GM18519 (cell line): Measurements from ENCODE around the gene PIK3R4.
A peak's percentile ranks its signal among the peaks of the same experiment; 100 is the strongest.

Experiments used
- ATAC-seq: cut with Tn5 transposase; IDR thresholded peaks from one replicate; pipeline ENCODE4 v1.9.1; 2021; ENCODE audit warnings: mild to moderate bottlenecking, moderate library complexity; ENCODE audit not compliant: unreplicated experiment, low FRiP score

The PIK3R4 gene

DNA sequence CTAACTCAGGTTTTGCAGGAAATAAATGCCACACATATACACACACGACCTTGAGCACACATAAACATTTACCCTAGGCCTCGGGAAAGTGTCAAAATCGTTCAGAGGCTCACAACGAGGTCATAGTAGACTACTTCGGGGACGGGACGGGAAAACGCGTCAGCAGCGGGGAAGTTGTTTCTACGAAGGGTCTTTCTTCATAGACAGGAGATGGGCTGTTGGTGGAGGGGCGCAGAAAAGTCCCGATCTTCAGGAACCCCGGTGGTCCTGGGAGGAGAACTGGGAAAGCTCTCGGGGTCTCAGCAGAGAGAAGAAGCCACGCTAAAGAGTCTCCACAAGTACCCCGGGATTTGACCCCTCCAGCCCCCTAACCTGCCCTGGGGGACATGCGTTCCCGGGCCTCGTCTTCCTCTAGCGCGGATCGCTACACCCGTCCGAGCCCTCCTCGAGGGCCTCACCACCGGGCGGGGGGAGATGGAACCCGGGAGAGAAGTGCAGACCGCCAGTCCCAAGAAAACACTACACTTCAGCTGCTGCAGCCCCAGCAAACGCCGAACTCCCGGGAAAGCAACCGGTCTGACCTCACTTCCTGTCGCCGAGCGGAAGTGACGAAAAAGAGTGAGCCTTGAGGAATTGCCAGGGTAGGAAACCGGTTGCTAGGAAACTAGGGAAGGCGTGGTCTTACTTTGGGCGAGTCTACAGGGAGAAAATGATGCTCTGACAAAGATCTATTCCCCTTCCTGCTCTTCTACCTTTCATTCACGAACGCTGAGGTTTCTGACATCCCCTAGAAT, at the start of gene PIK3R4:
PIK3R4 (minus strand) TSS at position 584 of the 794 bp plus-strand sequence. CDS start 1,611 bp downstream, outside the sequence.
- ATAC-seq = peak; percentile 95

- no peak for ATAC-seq
Measured at GRCh38 chr3:130795396-130795795, 48.8 kb upstream of the PIK3R4 start.

DNA sequence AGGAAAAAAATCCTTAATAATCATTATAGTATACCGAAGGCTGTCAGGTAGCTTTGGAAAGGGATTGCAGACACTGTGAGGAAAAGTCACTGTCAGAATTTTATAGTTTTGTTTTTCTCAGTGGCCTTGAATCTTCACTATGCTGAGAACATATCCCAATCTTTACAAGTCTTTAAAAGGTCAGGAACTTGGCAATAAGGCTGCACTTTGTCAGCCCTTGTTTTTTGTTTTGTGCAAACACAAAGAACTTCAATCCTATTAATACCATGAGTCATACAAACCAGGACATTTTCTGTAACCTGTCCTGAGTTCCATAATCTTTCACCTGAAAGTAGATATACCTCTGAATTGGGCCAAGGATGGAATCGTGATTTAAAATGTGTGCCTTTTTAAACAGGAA, 45.6 kb upstream of the PIK3R4 start:
- ATAC-seq = no peak

- no peak for ATAC-seq
Measured at GRCh38 chr3:130789782-130790322, 43.2 kb upstream of the PIK3R4 start.

DNA sequence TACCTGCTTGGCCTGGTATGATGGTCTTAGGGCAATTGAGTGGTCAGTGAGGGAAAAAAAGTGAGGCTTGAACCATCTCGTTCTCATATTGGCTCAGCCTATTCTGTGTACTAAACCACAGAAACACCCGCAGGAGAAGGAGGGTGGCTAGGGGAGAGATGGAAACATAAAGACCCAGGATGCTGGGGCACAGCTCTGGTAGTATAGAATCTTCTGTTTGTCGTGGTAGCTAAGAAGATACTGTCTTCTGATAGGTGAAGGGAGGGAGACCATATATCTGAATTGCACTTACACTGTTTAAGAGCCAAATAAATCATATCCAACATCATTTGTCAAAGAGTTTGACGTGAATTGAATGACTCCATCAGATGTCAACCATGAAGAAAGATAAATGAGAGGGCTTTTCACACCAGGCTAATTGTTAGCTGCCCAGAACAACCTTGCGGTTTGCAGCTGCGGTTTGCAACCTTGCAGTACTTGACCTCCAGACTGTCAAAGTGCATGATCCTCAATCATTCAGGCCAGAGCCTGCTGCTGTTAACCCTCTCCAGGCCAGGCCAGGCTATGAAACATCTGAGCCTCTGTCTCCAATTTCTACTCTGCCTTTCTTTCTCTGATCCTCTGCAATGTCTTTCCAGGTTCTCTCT, 40.9 kb upstream of the PIK3R4 start:
- ATAC-seq = no peak

GRCh38 chr3:130786306-130786705, 39.7 kb upstream of the PIK3R4 start:
- no peak for ATAC-seq

DNA sequence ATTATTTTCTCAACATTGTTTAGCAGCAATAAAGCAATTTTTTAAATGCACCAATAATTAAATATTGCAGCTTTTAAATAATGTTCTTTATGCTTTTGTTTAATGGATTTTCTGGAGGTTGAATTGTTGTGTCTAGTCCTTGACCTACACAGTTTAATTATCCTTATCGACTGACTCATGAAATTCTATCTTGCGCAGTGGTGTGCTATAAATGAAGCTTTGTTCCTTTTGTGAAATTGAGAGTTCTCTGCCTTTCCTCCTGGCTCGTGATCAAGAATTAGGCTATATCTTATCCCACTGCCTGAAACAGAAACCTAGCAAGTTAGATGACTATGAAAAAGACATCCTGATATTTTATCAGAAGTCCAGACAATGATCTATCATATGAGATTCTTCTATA, 37.0 kb upstream of the PIK3R4 start:
- ATAC-seq = no peak

GRCh38 chr3:130779486-130779885, 32.9 kb upstream of the PIK3R4 start:
- ATAC-seq = no peak

DNA sequence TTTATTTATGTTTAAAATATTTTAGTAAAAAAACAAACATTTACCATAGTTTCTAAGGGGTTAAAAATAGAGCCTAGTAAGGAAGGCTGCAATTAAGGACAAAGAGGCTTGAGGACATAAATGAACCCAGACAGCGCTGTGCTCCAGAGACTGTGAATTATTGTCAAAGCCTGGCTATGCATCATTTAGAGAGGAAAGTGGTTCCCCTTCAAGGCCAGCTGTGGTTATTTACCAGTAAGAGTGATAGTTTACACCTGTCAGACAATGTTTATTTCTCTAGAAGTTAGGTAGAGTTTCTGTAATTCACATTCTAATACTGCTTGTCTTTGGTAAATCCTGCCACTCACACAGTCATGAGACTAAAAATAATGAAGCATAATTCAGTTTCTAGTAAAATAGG, 32.4 kb upstream of the PIK3R4 start:
- ATAC-seq = peak; percentile 95

- no peak for ATAC-seq
Measured at GRCh38 chr3:130773366-130773765, 26.7 kb upstream of the PIK3R4 start.

- no peak for ATAC-seq
Measured at GRCh38 chr3:130772129-130772528, 25.5 kb upstream of the PIK3R4 start.

DNA sequence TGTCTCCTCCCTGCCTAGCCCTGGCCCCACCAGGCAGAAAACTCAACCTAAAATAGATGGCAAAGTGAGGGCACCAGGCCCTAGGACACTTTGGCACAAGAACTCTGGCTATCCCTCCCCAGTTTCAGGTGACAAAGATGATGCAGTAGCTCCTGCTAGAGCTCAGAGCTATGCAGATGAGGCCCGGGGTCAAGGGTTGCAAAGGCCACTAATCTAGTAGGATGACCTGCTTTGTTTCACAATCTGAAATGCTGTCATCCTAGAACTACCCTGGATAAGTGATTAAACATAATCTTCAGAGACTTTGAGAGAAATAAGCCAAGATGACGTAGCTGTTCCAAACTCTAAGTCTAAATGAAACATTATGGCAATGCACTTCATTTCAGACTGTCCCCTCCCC, 24.0 kb upstream of the PIK3R4 start:
- ATAC-seq = no peak

DNA sequence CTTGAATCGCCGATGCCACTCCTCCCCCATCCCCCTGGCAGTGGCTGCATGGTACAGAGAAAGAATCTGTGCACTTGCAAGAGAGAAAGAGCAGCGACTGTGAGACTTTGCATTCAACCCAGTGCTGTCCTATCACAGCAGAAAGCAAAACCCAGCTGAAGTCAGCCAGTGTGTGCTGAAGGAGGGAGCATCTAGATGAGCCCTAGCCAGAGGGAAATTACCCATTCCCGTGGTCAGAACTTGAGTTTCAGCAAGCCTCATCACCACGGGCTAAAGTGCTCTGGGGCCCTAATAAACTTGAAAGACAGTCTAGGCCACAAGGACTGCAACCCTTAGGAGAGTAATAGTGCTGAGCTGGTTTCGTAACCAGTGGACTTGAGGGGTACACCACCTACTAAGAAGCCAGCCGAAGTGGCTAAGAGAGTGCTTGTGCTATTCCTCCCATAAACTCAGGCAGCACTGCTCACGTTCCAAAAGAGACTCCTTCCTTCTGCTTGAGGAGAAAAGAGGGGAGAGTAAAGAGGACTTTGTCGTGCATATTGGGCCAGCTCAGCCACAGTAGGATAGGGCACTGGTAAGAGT, 15.2 kb upstream of the PIK3R4 start:
- ATAC-seq = no peak

DNA sequence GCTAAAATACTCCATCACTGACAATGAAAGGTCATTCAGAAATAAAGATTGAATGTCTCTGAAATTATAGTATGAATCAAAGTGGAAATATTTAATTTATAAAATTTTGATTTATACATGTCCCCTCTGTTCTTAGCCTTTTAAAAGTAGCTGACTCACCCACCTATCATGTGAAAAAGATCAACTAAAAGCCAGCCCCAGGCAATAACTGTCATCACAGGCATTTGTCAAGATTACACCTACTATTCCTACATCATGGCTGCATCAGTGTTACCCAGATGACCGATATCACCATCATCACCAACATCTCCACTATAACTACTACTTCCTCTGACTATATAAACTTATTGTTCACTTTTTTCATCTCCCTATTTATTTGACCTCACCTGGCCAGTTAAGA, 14.3 kb upstream of the PIK3R4 start:
- ATAC-seq = no peak

DNA sequence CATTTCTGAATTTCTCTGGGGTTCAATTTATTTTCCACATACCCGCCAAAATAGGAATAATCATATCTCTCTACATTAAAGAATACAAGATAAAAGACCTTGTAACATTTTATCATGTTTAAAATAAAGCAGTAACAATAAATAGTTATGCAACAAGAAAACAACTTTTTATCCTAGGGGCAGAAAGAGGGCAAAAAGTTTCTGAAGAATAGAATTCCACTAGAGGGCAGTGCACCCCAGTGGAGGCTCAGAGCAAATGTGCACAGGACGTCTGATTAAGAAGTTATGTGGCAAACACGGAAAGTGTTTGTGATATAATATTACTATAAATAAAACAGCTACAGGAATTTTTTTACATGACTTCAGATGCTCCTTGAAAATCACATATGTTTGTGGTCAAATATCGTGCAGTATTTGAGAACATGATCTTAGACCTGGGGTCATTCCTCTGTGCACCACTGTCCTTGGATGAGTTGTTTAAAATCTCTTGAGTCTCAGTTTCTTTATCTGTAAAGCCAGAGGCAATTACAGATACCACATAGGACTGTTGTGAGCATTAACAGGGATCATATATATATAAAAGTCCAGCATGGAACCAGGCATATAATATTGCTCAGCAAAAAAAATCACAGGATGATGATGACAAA, 13.2 kb upstream of the PIK3R4 start:
- no peak for ATAC-seq

GRCh38 chr3:130758624-130759369, 12.2 kb upstream of the PIK3R4 start:
- ATAC-seq = no peak

- no peak for ATAC-seq
Measured at GRCh38 chr3:130757611-130758150, 11.1 kb upstream of the PIK3R4 start.

DNA sequence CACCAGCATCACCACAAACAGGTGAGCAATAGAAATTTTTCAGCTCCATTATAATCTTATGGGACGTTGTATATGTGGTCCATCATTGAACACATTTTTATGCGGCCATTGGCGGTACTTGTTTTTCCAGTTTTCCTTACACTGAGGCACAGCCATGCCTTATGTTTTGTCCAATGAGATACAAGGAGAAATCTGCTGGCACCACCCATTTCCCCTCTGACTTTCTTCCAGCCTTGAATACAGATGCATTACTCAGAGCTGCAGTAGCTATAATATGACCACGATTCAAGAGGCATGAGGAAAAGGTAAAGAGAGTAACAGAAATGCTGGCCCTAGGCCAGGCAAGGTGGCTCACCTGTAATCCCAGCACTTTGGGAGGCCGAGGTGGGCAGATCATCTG, 9.0 kb upstream of the PIK3R4 start:
- no peak for ATAC-seq

GRCh38 chr3:130748981-130749380, 2.4 kb upstream of the PIK3R4 start:
- no peak for ATAC-seq

DNA sequence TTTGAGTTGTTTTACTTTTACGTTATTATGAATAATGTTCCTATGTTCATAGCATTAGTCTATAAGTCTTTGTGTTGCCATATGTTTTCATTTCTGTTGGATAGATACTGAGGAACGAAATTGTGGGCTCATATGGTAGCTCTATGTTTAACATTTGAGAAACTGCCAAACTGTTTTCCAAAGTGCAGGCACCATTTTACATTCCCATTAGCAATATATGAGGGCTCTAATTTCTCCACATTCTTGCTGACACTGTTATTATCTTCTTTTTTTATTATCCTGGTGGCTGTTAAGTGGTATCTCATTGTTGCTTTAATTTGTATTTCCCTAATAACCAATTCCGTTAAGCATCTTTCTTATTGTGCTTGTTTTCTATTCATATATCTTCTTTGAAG, 1.8 kb upstream of the PIK3R4 start:
- no peak for ATAC-seq
